ENCODE results near the gene CABLES1.
"Not testable (repeated sequence)": the region's sequence is repeated elsewhere in the genome, so short reads cannot be mapped to it uniquely, and the experiment has no call there.

Gene CABLES1

GRCh38 chr18:23227726-23228070, 92.4 kb downstream of the CABLES1 start:
- DNase-seq, result no peak

DNA sequence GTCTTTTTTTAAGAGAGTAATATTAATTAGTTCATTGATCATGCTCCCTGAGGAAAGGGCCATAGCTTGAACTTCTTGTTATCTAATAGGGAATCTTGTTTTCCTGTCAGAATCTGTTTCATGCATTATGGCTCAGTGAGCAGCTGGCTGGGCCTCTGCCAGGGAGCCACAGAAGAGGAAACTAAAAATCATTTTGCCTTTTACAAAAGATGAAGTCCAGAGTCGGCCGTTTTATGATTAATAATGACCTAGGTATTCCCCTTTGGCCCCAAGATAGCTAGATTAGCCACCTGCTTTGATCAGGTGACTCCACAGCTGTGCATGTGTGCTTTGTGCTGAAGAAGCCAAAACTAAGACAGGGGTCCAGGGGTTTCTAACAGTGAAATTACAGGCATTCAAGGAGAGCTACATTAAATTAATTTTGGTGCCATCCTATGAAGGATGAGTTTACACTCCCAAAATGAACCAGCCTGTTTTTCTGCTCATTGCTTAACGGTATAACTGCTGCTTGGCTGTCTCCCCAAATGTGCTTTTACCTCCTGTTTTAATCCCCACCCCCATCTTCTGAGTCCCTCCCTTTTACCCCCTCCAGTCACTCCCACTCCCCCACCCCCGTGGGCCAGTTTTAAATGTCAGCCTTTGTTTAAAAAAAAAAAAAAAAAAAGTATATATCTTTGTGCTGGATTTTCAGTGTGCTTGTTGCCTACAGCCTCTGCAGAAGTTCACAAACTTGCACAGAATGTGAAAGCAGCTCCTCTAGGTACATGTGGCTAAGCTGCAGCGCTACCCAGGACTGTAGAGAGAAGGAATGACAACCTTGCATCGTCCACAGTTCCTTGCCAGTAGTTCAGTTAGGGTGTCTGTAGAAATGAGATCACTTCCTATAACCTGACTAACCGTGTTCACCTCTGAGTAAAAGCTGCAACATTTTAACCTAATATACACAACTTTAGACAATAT, 93.1 kb downstream of the CABLES1 start:
- no peak for DNase-seq

DNA sequence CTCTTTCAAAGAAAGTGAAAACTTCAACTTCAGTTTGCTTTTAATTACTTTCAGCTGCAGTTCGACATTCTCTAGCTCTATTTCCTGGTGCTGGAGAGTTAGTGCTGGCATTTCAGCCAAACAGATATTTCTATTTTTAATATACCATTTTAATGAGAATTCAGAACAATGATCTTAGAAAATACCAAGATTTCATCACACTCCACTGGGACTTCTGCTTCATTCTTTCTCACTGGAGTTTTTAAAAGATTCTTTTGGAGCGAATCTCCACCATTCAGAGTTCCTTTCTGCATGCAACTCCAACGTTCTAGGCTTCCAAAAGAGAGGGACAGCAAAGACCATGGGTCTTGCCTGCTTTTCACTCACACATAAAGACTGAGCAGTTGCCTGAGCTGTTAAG, 94.2 kb downstream of the CABLES1 start:
- DNase-seq, result no peak

DNA sequence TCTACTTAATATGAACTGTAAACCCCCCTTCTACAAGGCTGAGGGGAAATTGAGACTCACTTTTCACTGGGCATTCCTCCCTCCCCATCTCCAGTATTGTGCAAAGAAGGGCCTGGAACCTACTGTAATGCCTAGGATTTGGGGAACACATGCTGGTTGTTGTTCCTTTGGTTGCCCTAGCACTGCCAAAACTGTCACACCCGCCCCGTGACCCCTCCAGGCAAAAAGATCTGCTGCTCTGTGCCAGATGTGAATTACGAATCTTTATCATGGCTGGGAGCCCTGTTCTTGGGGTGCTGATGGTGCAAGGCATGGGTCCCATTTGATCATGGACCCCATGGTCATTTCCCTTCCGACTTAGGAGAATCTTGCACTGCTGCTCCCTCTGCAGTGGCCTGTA, 95.4 kb downstream of the CABLES1 start:
- no peak for DNase-seq

DNA sequence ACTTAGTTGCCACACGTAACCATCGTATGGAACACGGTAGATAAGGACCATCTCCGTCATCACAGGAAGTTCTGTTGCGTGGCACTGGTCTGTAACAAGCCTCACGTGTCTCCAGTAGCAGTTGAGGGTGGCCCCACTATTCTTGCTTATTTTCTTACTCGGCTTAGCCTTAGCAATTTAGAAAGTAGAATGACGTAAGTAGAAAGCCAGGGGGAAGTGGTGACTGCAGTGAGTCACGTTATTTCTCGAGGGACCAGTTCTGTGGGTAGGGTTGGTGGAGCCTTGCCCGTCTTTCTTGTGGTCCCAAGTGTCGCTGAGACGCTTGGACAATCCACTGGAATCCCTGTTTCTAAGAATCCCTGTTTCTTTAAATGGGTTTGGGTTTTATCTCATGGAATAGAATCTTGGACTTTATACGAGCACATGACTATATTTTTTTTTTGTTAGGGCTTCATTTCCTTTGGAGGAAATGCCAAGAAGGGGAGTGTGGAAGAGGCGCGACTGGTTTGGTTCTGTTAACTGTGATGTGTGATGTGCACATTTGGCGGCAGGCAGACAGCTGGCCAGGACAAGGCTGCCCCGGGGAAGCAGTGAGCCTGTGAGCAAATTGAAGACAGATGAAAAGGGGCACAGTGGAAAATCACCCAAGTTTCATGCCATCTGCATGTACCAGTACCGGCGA, 96.2 kb downstream of the CABLES1 start:
- no peak for DNase-seq

- DNase-seq, result no peak
Observed at GRCh38 chr18:23232331-23232730, 97.0 kb downstream of the CABLES1 start.

- no peak for DNase-seq
Observed at GRCh38 chr18:23234619-23235018, 99.3 kb downstream of the CABLES1 start.

- DNase-seq, result no peak
Observed at GRCh38 chr18:23235336-23235735, 100.1 kb downstream of the CABLES1 start.

DNA sequence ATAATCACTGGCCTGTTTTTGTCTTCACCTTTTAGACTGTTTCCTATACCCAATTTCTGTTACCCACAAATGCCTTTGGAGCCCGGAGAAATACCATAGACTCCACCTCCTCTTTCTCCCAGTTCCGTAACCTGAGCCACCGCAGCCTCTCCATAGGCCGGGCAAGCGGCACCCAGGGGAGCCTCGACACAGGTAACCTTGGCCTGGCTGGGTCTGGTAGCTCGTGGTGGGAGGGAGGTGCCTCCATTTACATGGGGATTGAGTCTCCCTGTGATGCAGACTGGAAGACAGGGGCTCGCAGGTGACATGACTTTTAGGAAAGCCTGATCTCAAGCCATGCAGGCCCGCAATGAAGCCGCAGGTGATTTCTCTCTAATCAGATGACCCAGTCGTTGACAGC, 100.6 kb downstream of the CABLES1 start:
- no peak for DNase-seq

GRCh38 chr18:23236876-23237468, 101.7 kb downstream of the CABLES1 start:
- DNase-seq, result no peak

- DNase-seq, result no peak
Observed at GRCh38 chr18:23237524-23238151, 102.4 kb downstream of the CABLES1 start.

- DNase-seq, result no peak
Observed at GRCh38 chr18:23238152-23238531, 102.9 kb downstream of the CABLES1 start.

- DNase-seq, result no peak
Observed at GRCh38 chr18:23238651-23239349, 103.5 kb downstream of the CABLES1 start.

GRCh38 chr18:23239350-23239692, 104.0 kb downstream of the CABLES1 start:
- DNase-seq, result no peak

GRCh38 chr18:23239885-23240608, 104.8 kb downstream of the CABLES1 start:
- DNase-seq, result no peak

DNA sequence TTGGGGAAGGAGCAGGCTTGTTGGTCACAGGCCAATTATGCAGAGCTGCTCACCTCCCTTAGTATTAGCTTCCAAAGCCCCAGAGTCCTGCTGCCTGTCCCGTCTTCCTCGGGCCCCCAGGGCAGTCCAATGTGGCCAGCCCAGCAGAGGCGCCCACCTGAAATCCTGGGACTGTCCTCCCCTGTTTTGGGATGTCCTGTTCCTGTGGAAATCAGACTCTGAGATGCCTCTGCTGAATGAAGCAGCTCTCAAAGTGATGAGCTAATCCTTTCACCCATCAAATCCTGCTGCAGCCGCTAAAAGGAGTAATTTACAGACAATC, 105.3 kb downstream of the CABLES1 start:
- DNase-seq, result no peak

DNA sequence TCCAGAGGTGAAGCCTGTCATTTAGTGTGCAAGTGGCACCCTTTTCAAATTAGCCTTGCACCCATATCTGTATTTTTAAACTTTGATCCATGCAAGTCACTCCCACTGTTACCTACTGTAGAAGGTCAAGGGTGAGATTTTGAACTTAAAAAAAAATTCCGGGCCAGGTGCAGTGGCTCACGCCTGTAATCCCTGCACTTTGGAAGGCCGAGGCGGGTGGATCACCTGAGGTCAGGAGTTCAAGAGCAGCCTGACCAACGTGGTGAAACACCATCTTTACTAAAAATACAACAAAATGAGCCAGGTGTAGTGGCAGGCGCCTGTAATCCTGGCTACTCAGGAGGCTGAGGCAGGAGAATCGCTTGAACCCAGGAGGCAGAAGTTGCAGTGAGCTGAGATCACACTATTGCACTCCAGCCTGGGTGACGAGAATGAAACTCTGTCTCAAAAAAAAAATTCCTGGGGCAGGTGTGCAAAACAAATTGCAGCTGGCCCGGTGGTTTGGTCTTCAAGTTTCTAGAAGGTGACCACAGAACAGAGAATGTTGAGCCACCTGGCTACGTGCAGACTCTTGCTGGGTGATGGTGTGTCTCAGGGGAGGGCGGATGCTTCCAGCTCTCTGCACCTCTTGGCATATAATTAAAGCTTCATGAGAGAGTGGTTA, 106.7 kb downstream of the CABLES1 start:
- not testable (repeated sequence) for DNase-seq

DNA sequence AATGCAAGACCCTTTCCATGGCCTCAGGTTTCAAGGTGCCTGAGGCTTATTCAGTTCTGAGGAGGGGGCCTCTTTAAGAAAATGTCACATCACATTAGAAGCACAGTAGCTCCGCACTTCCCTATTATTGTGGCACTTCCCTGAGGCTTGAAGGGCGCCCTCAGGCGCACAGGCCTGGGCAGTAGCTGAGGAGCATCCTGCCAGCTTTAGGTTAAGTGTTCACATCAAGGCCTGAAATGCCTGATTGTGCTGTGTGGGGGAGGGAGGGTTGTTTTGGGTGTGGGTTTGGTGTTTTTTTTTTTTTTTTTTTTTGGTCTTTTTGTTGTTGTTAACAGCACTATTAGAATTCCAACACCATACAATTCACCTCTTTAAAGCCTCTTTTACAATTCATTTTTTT, 107.9 kb downstream of the CABLES1 start:
- no peak for DNase-seq

DNA sequence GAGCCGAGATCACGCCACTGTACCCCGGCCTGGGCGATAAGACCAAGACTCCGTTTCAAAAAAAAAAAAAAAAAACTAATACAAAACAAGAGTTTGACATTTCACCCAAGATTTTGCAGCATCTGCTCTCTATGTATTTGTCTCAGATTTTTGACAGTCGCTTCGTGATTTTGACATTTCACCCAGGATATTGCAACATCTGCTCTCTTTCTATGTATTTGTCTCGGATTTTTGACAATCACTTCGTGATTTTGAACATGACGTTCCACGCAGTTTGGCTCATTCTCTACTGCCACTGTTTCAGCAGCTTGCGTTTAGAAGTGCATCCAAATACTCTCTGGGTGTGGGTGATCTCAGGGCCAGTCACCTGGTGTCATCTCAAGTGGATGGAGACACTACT, 108.5 kb downstream of the CABLES1 start:
- DNase-seq, result no peak

DNA sequence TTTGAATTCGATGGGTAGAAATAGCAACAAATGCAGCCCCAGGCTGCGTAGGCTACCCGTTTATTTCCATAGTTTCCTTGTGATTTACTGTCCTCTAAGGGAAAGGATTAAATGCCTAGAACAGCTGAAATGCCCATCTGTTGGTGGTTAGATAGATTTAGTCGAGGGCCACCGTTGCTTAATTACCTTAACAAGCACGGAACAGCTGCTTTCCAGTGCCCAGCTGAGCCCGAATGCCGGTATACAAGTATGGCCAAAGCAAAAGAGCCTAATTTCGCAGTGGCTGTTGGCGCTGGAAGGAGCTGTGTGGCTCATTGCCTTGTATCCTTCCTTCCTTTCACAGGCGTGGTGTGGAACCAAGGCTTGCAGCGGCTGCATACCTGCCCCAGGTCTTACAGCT, 109.1 kb downstream of the CABLES1 start:
- no peak for DNase-seq

DNA sequence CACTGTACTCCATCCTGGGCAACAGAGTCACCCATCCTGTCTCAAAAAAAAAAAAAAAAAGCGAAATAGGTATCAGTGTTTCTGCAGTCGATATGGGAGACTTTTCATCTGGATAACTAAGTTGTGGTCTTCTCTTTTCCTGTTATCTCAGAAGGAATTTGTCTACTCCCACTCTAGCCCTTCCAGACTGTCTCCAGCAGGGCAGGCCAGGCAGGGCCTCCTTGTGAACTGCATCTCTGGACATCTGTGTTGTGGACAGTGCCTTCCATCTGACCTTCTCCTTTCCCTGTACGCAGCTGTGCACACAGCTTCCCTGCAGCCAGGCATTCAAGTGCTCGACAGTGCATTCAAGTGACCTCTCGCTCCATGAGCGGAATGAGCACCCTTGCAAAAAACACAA, 110.2 kb downstream of the CABLES1 start:
- no peak for DNase-seq

GRCh38 chr18:23247331-23247730, 112.0 kb downstream of the CABLES1 start:
- DNase-seq, result no peak

All from KG1 (cell line).